Measurements from ENCODE around the gene PLXNA2. TPM values are rescaled to one million over a fixed set of nuclear protein-coding genes. Genes with fewer than 3 reads are reported as not detected.

Gene PLXNA2
- total and polyA plus RNA-seq, 2 of the 8 experiments (the other 6 are each of a cell fraction or from before 2014, with no cell fraction given) = 0.33 to 1.5 TPM

- Histone ChIP-seq H3K4me3 (ENCODE audit: extremely low read depth in 1 of 4, insufficient read depth in 2 of 4, low read depth in 3 of 4, low read length in 4 of 4) (no peak overlapping the region), H3K9me3 (ENCODE audit: insufficient read depth in 2 of 2, low read depth in 1 of 2, low read length in 1 of 2) (no peaks in the 10 kb centered on the region), H3K79me2 (ENCODE audit: control insufficient read depth in 1 of 2, insufficient read depth in 2 of 2, low read length in 2 of 2) (no peaks in the 10 kb centered on the region), H3K23ac (ENCODE audit: insufficient read length) (no peak overlapping the region), H3K56ac (replicated peaks; ENCODE audit: insufficient read length, low read depth, low read length) (no peak overlapping the region), H2BK5ac (ENCODE audit: low read depth, low read length) (no peak overlapping the region), H3K79me1 (ENCODE audit: low read depth, low read length) (no peaks in the 10 kb centered on the region), H3K9ac (replicated peaks in 1 of 4; ENCODE audit: extremely low read depth in 1 of 4, low read depth in 3 of 4, low read length in 3 of 4) (no peak overlapping the region), H3K4ac (replicated peaks; ENCODE audit: insufficient read length, low read depth, low read length) (no peak overlapping the region), H2BK120ac (replicated peaks; ENCODE audit: low read depth, low read length) (no peak overlapping the region), H2BK12ac (ENCODE audit: low read depth, low read length) (no peak overlapping the region), H3K4me1 (replicated peaks in 1 of 4; ENCODE audit: control insufficient read depth in 3 of 4, insufficient read depth in 4 of 4, low read length in 3 of 4) (peaks cover 0 to 3% (median 0%) of the 10 kb centered on the region in 4 experiments; a peak in 2 of 7 replicates), H4K20me1 (replicated peaks in 1 of 2; ENCODE audit: control insufficient read depth in 1 of 2, insufficient read depth in 2 of 2, low read length in 2 of 2) (peaks cover 0 to 2% of the 10 kb centered on the region in 2 experiments), H3K27me3 (replicated peaks in 1 of 4; ENCODE audit: control insufficient read depth in 3 of 4, extremely low read depth in 1 of 4, insufficient read depth in 3 of 4, low read length in 3 of 4) (peaks cover 3 to 9% (median 4%) of the 10 kb centered on the region in 4 experiments; a peak in 6 of 7 replicates), H2BK15ac (ENCODE audit: low read length) (no peak overlapping the region), H3K18ac (ENCODE audit: extremely low read depth, low read length) (no peak overlapping the region), H3K23me2 (ENCODE audit: low read depth, low read length) (0 out of 2 replicates have a peak, but pooled peaks cover 4% of the 10 kb centered on the region), H4K5ac (ENCODE audit: insufficient read length, low read depth, low read length) (no peak overlapping the region), H2AFZ (ENCODE audit: low read length) (no peak overlapping the region), H4K8ac (ENCODE audit: extremely low read depth, insufficient read depth, low read length) (no peak overlapping the region), H2AK5ac (ENCODE audit: low read depth, low read length) (no peak overlapping the region), H2BK20ac (ENCODE audit: low read length) (no peak overlapping the region), H4K91ac (replicated peaks; ENCODE audit: insufficient read length, low read length) (no peak overlapping the region), H3K14ac (ENCODE audit: insufficient read length) (no peak overlapping the region), H3K4me2 (ENCODE audit: insufficient read depth in 1 of 2, low read depth in 2 of 2, low read length in 2 of 2) (no peak overlapping the region), H3K27ac (ENCODE audit: low read depth, low read length) (no peak overlapping the region), H3K36me3 (ENCODE audit: control insufficient read depth in 2 of 4, insufficient read depth in 4 of 4, low read length in 3 of 4) (no peaks in the 10 kb centered on the region)
- FAIRE-seq (no peak), DNase-seq (ENCODE audit: low read depth in 1 of 2, low spot score in 2 of 2) (no peak)
- CTCF ChIA-PET (ENCODE audit: partially characterized antibody) = interaction anchor here (0.9 to 1.4 kb wide), 5 partner anchors 10 to 952 kb away, joined by 3 to 5 read pairs (median 3); no protein-coding TSS in a partner anchor
- WGBS, 2 experiments (ENCODE audit: extremely low coverage in 1 of 2, insufficient coverage in 1 of 2, insufficient read length in 1 of 2, insufficient replicate concordance in 2 of 2, low coverage in 1 of 2, low lambda C conversion rate in 2 of 2, missing lambda C conversion rate in 1 of 2) = 83% methylated on average over 4 of the region's 5 CpGs; no CpG with 5 or more reads in 1 of the 2 experiments
- POLR2A ChIA-PET (ENCODE audit: partially characterized antibody) = no interaction called here
- TF ChIP-seq KDM1A (IDR thresholded peaks at IDR 0.05; ENCODE audit: borderline replicate concordance, low read length) (no peak), CHD1 (IDR thresholded peaks at IDR 0.05; ENCODE audit: low read depth, low read length) (no peak), GTF2F1 (IDR thresholded peaks at IDR 0.05; ENCODE audit: borderline replicate concordance, low read depth, low read length) (no peak), RNF2 (IDR thresholded peaks at IDR 0.05; ENCODE audit: borderline replicate concordance, low read depth, low read length, missing control alignments, poor library complexity, severe bottlenecking) (no peak), ATF3 (IDR thresholded peaks at IDR 0.05; ENCODE audit: insufficient read depth, low read depth, low read length) (no peak), TEAD4 (IDR thresholded peaks at IDR 0.05; ENCODE audit: low read depth, low read length) (no peak), CHD2 (IDR thresholded peaks at IDR 0.05; ENCODE audit: low read length) (no peak), EZH2 (IDR thresholded peaks at IDR 0.05; ENCODE audit: low read depth, low read length, severe bottlenecking) (no peak), POU5F1 (IDR thresholded peaks at IDR 0.05; ENCODE audit: low read depth, low read length) (no peak)
Measured at GRCh38 chr1:208251015-208251414, 6.8 kb upstream of the PLXNA2 start.
